ENCODE results near the gene PEX11B. TPM values are rescaled to one million over a fixed set of nuclear protein-coding genes. Genes with fewer than 3 reads are reported as not detected.

PEX11B gene
- total RNA-seq, 1 donor from 2014 or later, result 24.4 TPM

GRCh38 chr1:145884675-145885074 is 33.8 kb downstream of the PEX11B start:
- Histone ChIP-seq H3K4me1 (peaks cover 28% of the 10 kb centered on the region), H3K27me3 (ENCODE audit: low read depth) (no peaks in the 10 kb centered on the region), H3K4me3 (no peak overlapping the region), H3K36me3 (no peaks in the 10 kb centered on the region), H3K27ac (replicated peaks) (no peak overlapping the region), H3K9me3 (replicated peaks) (no peaks in the 10 kb centered on the region)
- no peak for TF ChIP-seq CTCF (IDR thresholded peaks at IDR 0.05; ENCODE audit: borderline replicate concordance)
- DNase-seq, result no peak
- intact Hi-C loops (cut with micrococcal nuclease), result no loop called here

- H3K4me1 ChIP-seq, result no peaks in the 10 kb centered on the region
- intact Hi-C loops (cut with micrococcal nuclease), result no loop called here
- H3K4me3 ChIP-seq, result no peak overlapping the region
- no peak overlapping the region for H3K27ac ChIP-seq (replicated peaks)
- TF ChIP-seq CTCF (IDR thresholded peaks at IDR 0.05; ENCODE audit: borderline replicate concordance), result no peak
- no peaks in the 10 kb centered on the region for H3K36me3 ChIP-seq
- H3K9me3 ChIP-seq (replicated peaks), result no peaks in the 10 kb centered on the region
- DNase-seq, result no peak
- no peaks in the 10 kb centered on the region for H3K27me3 ChIP-seq (ENCODE audit: low read depth)
These were observed 38.7 kb downstream of the PEX11B start for GRCh38 chr1:145879775-145880174.

- no peak overlapping the region for H3K4me3 ChIP-seq
- no peaks in the 10 kb centered on the region for H3K36me3 ChIP-seq
- TF ChIP-seq CTCF (IDR thresholded peaks at IDR 0.05; ENCODE audit: borderline replicate concordance), result no peak
- DNase-seq, result no peak
- no peak overlapping the region for H3K27ac ChIP-seq (replicated peaks)
- no peaks in the 10 kb centered on the region for H3K4me1 ChIP-seq
- no peaks in the 10 kb centered on the region for H3K9me3 ChIP-seq (replicated peaks)
- intact Hi-C loops (cut with micrococcal nuclease), result no loop called here
- H3K27me3 ChIP-seq (ENCODE audit: low read depth), result no peaks in the 10 kb centered on the region
These were observed 39.8 kb downstream of the PEX11B start for GRCh38 chr1:145878724-145879123.

DNA sequence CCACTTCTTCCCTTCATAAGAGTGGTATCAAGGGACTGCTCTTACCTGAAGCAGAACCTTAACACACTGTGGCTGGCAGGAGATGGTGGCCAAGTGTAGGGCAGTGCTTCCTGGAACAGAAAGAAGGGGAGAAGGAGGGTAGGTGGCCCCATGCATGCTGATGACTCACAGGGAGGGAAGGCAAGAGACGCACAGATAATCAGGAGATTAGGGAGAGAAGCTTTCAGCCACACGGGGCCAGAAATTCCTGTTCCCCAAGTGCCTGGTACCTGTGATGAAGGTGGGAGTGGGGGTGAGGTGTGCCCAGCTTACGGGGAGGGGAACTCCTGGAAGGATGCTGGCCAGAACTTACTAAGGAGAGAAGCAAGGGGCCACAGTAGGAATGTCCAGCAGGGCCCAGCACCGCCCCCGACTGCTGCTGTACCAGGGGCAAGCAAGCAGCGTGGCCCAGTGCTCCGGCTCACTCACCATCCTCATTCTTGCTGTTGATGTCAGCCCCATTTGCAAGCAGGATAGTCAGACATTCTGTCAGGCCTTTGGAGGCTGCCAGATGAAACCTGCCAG is 40.5 kb downstream of the PEX11B start:
- H3K36me3 ChIP-seq, result no peaks in the 10 kb centered on the region
- TF ChIP-seq CTCF (IDR thresholded peaks at IDR 0.05; ENCODE audit: borderline replicate concordance), result no peak
- no peak overlapping the region for H3K27ac ChIP-seq (replicated peaks)
- intact Hi-C loops (cut with micrococcal nuclease), result no loop called here
- DNase-seq, result no peak
- no peak overlapping the region for H3K4me3 ChIP-seq
- no peaks in the 10 kb centered on the region for H3K9me3 ChIP-seq (replicated peaks)
- no peaks in the 10 kb centered on the region for H3K27me3 ChIP-seq (ENCODE audit: low read depth)
- peaks cover 3% of the 10 kb centered on the region for H3K4me1 ChIP-seq

DNA sequence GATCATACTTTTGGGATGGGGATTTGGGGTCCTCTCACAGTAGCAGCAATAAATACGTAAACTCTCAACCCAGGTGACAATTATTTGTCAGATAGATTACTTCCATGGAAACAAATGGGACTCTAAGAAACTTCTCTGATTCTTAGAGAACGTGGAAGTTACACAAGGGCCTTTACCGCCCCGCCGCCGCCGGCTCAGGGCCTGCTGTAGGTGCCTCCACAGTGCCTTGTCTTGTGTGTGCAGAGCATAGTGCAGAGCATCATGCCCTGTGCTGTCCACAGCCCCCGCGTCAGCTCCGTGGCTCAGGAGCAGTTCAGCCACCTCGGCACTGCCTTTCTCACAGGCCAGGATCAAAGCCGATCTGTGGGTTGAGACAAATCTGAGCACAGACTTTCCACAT is 43.9 kb downstream of the PEX11B start:
- Histone ChIP-seq H3K36me3 (no peaks in the 10 kb centered on the region), H3K4me3 (no peak overlapping the region), H3K4me1 (peaks cover 20% of the 10 kb centered on the region), H3K9me3 (replicated peaks) (no peaks in the 10 kb centered on the region), H3K27me3 (ENCODE audit: low read depth) (no peaks in the 10 kb centered on the region), H3K27ac (replicated peaks) (no peak overlapping the region)
- no peak for DNase-seq
- intact Hi-C loops (cut with micrococcal nuclease), result no loop called here
- no peak for TF ChIP-seq CTCF (IDR thresholded peaks at IDR 0.05; ENCODE audit: borderline replicate concordance)

Data from left ventricle myocardium inferior (tissue), 1 donor.